ENCODE results near the gene TRAPPC12.

Gene TRAPPC12

GRCh38 chr2:3396920-3397559 is 17.5 kb downstream of the TRAPPC12 start:
- Histone ChIP-seq H3K27me3 (ENCODE audit: low read length) (no peaks in the 10 kb centered on the region), H2AFZ (ENCODE audit: low read depth, low read length, severe bottlenecking) (no peak overlapping the region), H3K79me2 (ENCODE audit: insufficient read depth, low read length) (peaks cover 21% of the 10 kb centered on the region; the same call in 1 of the 2 replicates), H4K20me1 (ENCODE audit: low read depth, low read length) (no peaks in the 10 kb centered on the region), H3K9me3 (ENCODE audit: insufficient read depth, low read length) (peaks cover 12% of the 10 kb centered on the region; the same call in 1 of the 2 replicates), H3F3A (ENCODE audit: insufficient read depth) (no peaks in the 10 kb centered on the region), H3K27ac (ENCODE audit: low read depth, low read length) (no peak overlapping the region), H3K36me3 (ENCODE audit: low read length) (peaks cover 40% of the 10 kb centered on the region), H3K4me2 (ENCODE audit: low read depth, low read length, poor library complexity, severe bottlenecking) (no peak overlapping the region), H3K4me3 (ENCODE audit: insufficient read depth, low read length, poor library complexity, severe bottlenecking) (no peak overlapping the region), H3K9me2 (replicated peaks; ENCODE audit: insufficient read depth, low read length) (no peaks in the 10 kb centered on the region), H3K9ac (ENCODE audit: low read length) (no peak overlapping the region)
- TF ChIP-seq, protein P1, sequence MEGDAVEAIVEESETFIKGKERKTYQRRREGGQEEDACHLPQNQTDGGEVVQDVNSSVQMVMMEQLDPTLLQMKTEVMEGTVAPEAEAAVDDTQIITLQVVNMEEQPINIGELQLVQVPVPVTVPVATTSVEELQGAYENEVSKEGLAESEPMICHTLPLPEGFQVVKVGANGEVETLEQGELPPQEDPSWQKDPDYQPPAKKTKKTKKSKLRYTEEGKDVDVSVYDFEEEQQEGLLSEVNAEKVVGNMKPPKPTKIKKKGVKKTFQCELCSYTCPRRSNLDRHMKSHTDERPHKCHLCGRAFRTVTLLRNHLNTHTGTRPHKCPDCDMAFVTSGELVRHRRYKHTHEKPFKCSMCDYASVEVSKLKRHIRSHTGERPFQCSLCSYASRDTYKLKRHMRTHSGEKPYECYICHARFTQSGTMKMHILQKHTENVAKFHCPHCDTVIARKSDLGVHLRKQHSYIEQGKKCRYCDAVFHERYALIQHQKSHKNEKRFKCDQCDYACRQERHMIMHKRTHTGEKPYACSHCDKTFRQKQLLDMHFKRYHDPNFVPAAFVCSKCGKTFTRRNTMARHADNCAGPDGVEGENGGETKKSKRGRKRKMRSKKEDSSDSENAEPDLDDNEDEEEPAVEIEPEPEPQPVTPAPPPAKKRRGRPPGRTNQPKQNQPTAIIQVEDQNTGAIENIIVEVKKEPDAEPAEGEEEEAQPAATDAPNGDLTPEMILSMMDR (IDR thresholded peaks at IDR 0.05; ENCODE audit: insufficient read depth, low read length, poor library complexity, severe bottlenecking), result no peak
- no peak for TF ChIP-seq EZH2phosphoT487 (conservative IDR thresholded peaks at IDR 0.05; ENCODE audit: low read length)

DNA sequence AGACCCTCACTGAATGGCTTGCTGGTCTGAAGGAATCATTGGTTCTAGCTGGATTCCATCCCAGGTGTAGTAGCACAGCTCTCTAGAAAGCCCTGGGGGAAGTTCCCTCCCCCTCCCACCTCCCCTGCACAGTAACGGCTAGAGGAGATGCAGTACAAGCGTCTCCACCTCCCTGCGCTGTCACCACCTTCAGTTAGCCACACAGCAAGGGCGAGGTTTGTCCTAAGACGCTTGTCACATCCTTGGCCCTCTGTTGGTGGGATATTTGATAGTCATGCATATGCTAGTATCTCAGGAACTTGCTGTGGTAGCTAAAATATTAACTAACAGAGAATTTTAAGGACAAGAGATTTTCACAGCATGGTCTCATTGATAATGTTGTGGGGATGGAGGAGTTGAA is 19.4 kb downstream of the TRAPPC12 start:
- no peaks in the 10 kb centered on the region for H3F3A ChIP-seq (ENCODE audit: insufficient read depth)
- no peak overlapping the region for H3K9ac ChIP-seq (ENCODE audit: low read length)
- TF ChIP-seq, protein P1 (IDR thresholded peaks at IDR 0.05; ENCODE audit: insufficient read depth, low read length, poor library complexity, severe bottlenecking), result no peak
- no peak for TF ChIP-seq EZH2phosphoT487 (conservative IDR thresholded peaks at IDR 0.05; ENCODE audit: low read length)
- H2AFZ ChIP-seq (ENCODE audit: low read depth, low read length, severe bottlenecking), result no peak overlapping the region
- H3K27ac ChIP-seq (ENCODE audit: low read depth, low read length), result no peak overlapping the region
- no peaks in the 10 kb centered on the region for H3K27me3 ChIP-seq (ENCODE audit: low read length)
- H3K79me2 ChIP-seq (ENCODE audit: insufficient read depth, low read length), result peaks cover 21% of the 10 kb centered on the region; the same call in 1 of the 2 replicates
- peaks cover 12% of the 10 kb centered on the region; the same call in 1 of the 2 replicates for H3K9me3 ChIP-seq (ENCODE audit: insufficient read depth, low read length)
- peaks cover 37% of the 10 kb centered on the region for H3K36me3 ChIP-seq (ENCODE audit: low read length)
- H3K9me2 ChIP-seq (replicated peaks; ENCODE audit: insufficient read depth, low read length), result no peaks in the 10 kb centered on the region
- no peak overlapping the region for H3K4me2 ChIP-seq (ENCODE audit: low read depth, low read length, poor library complexity, severe bottlenecking)
- H4K20me1 ChIP-seq (ENCODE audit: low read depth, low read length), result no peaks in the 10 kb centered on the region
- H3K4me3 ChIP-seq (ENCODE audit: insufficient read depth, low read length, poor library complexity, severe bottlenecking), result no peak overlapping the region

- H2AFZ ChIP-seq (ENCODE audit: low read depth, low read length, severe bottlenecking), result no peak overlapping the region
- peaks cover 35% of the 10 kb centered on the region for H3K36me3 ChIP-seq (ENCODE audit: low read length)
- H3K27ac ChIP-seq (ENCODE audit: low read depth, low read length), result no peak overlapping the region
- no peaks in the 10 kb centered on the region for H3K27me3 ChIP-seq (ENCODE audit: low read length)
- no peak overlapping the region for H3K9ac ChIP-seq (ENCODE audit: low read length)
- no peaks in the 10 kb centered on the region for H4K20me1 ChIP-seq (ENCODE audit: low read depth, low read length)
- TF ChIP-seq EZH2phosphoT487 (conservative IDR thresholded peaks at IDR 0.05; ENCODE audit: low read length), result no peak
- TF ChIP-seq, protein P1 (IDR thresholded peaks at IDR 0.05; ENCODE audit: insufficient read depth, low read length, poor library complexity, severe bottlenecking), result no peak
- H3K4me2 ChIP-seq (ENCODE audit: low read depth, low read length, poor library complexity, severe bottlenecking), result no peak overlapping the region
- no peaks in the 10 kb centered on the region for H3F3A ChIP-seq (ENCODE audit: insufficient read depth)
- no peak overlapping the region for H3K4me3 ChIP-seq (ENCODE audit: insufficient read depth, low read length, poor library complexity, severe bottlenecking)
- no peaks in the 10 kb centered on the region for H3K9me2 ChIP-seq (replicated peaks; ENCODE audit: insufficient read depth, low read length)
- H3K9me3 ChIP-seq (ENCODE audit: insufficient read depth, low read length), result peaks cover 12% of the 10 kb centered on the region; the same call in 1 of the 2 replicates
- H3K79me2 ChIP-seq (ENCODE audit: insufficient read depth, low read length), result peaks cover 21% of the 10 kb centered on the region; the same call in 1 of the 2 replicates
Observed at GRCh38 chr2:3399381-3399780, 19.9 kb downstream of the TRAPPC12 start.

Measured in SU-DHL-6 (cell line).